22Rv1 (cell line): ENCODE measurements around the gene USP34.

ENCODE experiments used
- H3K27ac ChIP-seq: fragments of 450-650 bp; 2 replicates; pipeline ENCODE4 v1.5.1; 2017
- CTCF ChIP-seq: fragments of 450-650 bp; IDR thresholded peaks from 2 replicates; pipeline ENCODE4 v1.5.1; 2017; ENCODE audit warnings: mild to moderate bottlenecking
- ZFX ChIP-seq: fragments of 450-650 bp; IDR thresholded peaks from 2 replicates; pipeline ENCODE4 v1.6.1; 2017; ENCODE audit warnings: antibody characterized with exemption, borderline replicate concordance

Gene USP34

GRCh38 chr2:61244694-61245093, 226.2 kb downstream of the USP34 start:
- TF ChIP-seq CTCF (no peak), ZFX (no peak)
- no peak overlapping the region for H3K27ac ChIP-seq

DNA sequence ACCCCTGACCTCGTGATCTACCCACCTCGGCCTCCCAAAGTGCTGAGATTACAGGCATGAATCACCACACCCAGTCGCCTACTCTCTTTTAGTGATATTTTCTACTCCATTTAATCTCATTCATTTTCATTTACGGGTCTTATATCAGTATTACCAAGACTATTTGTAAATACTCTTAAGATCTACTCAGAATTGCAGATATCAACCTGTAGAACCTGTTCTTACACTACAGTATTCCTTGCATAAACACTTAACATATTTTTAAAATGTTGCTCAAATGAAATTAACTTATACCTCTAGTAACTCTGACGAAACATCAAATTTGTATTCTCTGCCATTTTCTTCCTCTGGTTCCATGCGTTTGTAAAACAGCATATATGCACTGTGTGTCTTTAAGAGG, 229.6 kb downstream of the USP34 start:
- no peak overlapping the region for H3K27ac ChIP-seq
- TF ChIP-seq ZFX (no peak), CTCF (no peak)

- TF ChIP-seq CTCF (no peak), ZFX (no peak)
Measured at GRCh38 chr2:61238219-61239012, 232.5 kb downstream of the USP34 start.

GRCh38 chr2:61235716-61236115, 235.2 kb downstream of the USP34 start:
- TF ChIP-seq CTCF = no peak
- TF ChIP-seq ZFX = no peak
- no peak overlapping the region for H3K27ac ChIP-seq

More at GRCh38 chr2:61238219-61239012, 232.5 kb downstream of the USP34 start:
- no peak overlapping the region for H3K27ac ChIP-seq

GRCh38 chr2:61233581-61233980, 237.3 kb downstream of the USP34 start:
- TF ChIP-seq CTCF (no peak), ZFX (no peak)
- no peak overlapping the region for H3K27ac ChIP-seq

GRCh38 chr2:61229936-61230335, 241.0 kb downstream of the USP34 start:
- no peak overlapping the region for H3K27ac ChIP-seq
- TF ChIP-seq ZFX = no peak
- no peak for TF ChIP-seq CTCF

DNA sequence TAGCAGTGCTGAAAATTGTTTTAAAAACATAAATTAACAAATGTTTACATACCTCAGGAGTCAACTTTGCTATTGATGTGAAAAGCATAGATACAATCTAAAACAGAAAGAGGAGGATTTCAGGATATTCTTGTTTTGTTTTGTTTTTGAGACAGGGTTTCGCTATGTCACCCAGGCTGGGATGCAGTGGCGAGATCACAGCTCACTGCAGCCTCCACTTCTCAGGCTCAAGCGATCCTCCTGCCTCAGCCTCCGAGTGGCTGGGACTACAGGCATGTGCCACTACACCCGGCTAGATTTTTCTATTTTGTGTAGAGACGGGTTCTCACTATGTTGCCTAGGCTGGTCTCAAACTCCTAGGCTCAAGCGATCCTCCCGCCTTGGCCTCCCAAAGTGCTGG, 248.3 kb downstream of the USP34 start:
- no peak overlapping the region for H3K27ac ChIP-seq
- TF ChIP-seq CTCF = no peak
- no peak for TF ChIP-seq ZFX
